Right cardiac atrium (tissue), 5 donors: Measurements from ENCODE around the gene DNAJC30. TPM values are rescaled to one million over a fixed set of nuclear protein-coding genes. Genes with fewer than 3 reads are reported as not detected.
"Not testable (repeated sequence)": the region's sequence is repeated elsewhere in the genome, so short reads cannot be mapped to it uniquely, and the experiment has no call there.

Source experiments
- ATAC-seq, 2 donors: fragments of 200-7000 bp; cut with Tn5 transposase; one replicate each; pipeline versions ENCODE4 v1.8.0 to v1.9.1; 2020; ENCODE audit warnings: moderate library complexity in 2 of 2, mild to moderate bottlenecking in 1 of 2
- DNase-seq, 3 donors: peaks; one replicate each; pipeline ENCODE4 v3.0.0-alpha.2; 2020
- H3K27ac ChIP-seq: one replicate; pipeline ENCODE4 v1.5.1; 2013; ENCODE audit warnings: mild to moderate bottlenecking, low read length, control low read depth, moderate library complexity
- H3K27me3 ChIP-seq: one replicate; pipeline ENCODE4 v1.6.1; 2013; ENCODE audit not compliant: control insufficient read depth, insufficient read depth
- H3K4me1 ChIP-seq: one replicate; pipeline ENCODE4 v1.6.1; 2013; ENCODE audit warnings: low read length; ENCODE audit not compliant: control insufficient read depth, insufficient read depth
- H3K4me3 ChIP-seq: one replicate; pipeline ENCODE4 v1.5.1; 2013; ENCODE audit warnings: low read length, control low read depth
- H3K9me3 ChIP-seq: one replicate; pipeline ENCODE4 v1.6.1; 2013; ENCODE audit warnings: low read length; ENCODE audit not compliant: control insufficient read depth
- WGBS: extraction: QIAGEN DNeasy Blood & Tissue Kit; methylation state at CpG from one replicate; pipeline ENCODE4 v1.1.7; 2013; 5-methylcytosine and 5-hydroxymethylcytosine counted together
- intact Hi-C, 4 donors: fragments of 100-400 bp; cut with DNase I; formaldehyde crosslinking; loops; one replicate each; pipeline versions ENCODE4 v1.11.0 to v1.14.0; 2022 to 2023
- polyA plus RNA-seq: library from polyadenylated mRNA; stranded (reverse); fragments of 200-250 nt; gene quantifications from one replicate; pipeline ENCODE4 v1.2.3, GENCODE V29; 2013
- total RNA-seq, 4 donors: library from RNA; stranded (reverse); fragmentation: NEBNext Ultra II Directional; extraction: Animal tissue kit (Norgen Biotek cat#: 25700); gene quantifications; one replicate each; pipeline ENCODE4 v1.2.1, GENCODE V29; 2021
- donor health status: healthy with polysubstance abuse.
- donor health status: DM: no; HTN: yes; CAD: no.
- donor health status: DM: no; HTN: no; CAD: no.
- donor health status: DM: no; HTN: yes; CAD: no; lungs with severe emphysema.
- donor health status: DM: yes; HTN: yes; CAD: no.

The DNAJC30 gene
- total and polyA plus RNA-seq, 5 donors = 14.5 to 21.1 (median 18.3) TPM

DNA sequence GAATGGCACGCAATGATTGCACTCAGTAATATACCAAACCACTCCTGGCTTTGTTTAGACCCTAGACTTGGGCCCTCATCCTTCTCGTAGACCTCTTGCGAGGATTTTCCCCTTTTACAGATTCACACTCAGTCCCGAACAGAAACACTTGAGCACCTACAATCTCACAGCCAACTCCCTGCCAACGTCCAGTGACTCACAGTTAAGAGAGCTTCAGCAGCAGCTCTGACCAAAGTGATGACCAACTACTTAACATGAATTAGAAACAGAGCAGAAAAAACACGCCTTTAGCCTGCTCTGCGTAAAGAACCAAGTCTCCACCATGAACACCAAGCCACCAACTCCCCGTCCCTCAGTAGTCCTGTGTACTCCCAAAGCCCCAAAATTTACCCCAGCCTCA, 2.2 kb downstream of the DNAJC30 start:
- no peaks in the 10 kb centered on the region for H3K27me3 ChIP-seq
- peaks cover 3% of the 10 kb centered on the region for H3K4me1 ChIP-seq
- 64% methylated on average over 8 of the region's 8 CpGs for WGBS
- H3K9me3 ChIP-seq = no peaks in the 10 kb centered on the region
- peak overlapping the region; percentile 53 for H3K27ac ChIP-seq
- intact Hi-C loops = no loop called here
- ATAC-seq (no peak), DNase-seq (no peak)
- no peak overlapping the region for H3K4me3 ChIP-seq

- no peak overlapping the region for H3K4me3 ChIP-seq
- no peak overlapping the region for H3K27ac ChIP-seq
- ATAC-seq = no peak
- no peak for DNase-seq
- peaks cover 3% of the 10 kb centered on the region for H3K4me1 ChIP-seq
- no peaks in the 10 kb centered on the region for H3K9me3 ChIP-seq
- intact Hi-C loops = no loop called here
- H3K27me3 ChIP-seq = no peaks in the 10 kb centered on the region
- WGBS = 77% methylated on average over 7 of the region's 7 CpGs
Observed at GRCh38 chr7:73680501-73680900, 2.8 kb downstream of the DNAJC30 start.

DNA sequence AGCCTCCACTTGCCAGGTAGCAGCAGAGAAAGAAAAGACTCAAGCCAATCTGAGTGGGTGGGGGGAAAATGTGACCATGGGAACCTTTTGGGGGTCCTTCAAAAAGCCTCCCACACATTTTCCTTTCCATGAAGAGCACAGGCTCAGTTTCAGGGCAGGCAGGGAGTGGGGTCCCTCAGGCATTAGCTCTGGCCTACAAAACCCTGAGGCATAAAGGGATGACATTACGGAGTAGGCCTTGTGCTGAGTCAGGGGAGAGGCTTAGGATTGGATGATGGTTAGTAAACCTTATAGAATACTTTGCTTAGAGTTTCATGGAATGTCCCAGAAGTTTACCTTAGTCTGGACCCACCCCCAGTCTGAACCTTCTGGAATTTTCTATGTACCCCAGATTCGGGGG, 3.5 kb downstream of the DNAJC30 start:
- Histone ChIP-seq H3K4me1 (peaks cover 3% of the 10 kb centered on the region), H3K27ac (no peak overlapping the region), H3K4me3 (no peak overlapping the region), H3K9me3 (no peaks in the 10 kb centered on the region), H3K27me3 (no peaks in the 10 kb centered on the region)
- intact Hi-C loops = no loop called here
- ATAC-seq (no peak), DNase-seq (no peak)
- 92% methylated on average over 2 of the region's 2 CpGs for WGBS

- peaks cover 3% of the 10 kb centered on the region for H3K4me1 ChIP-seq
- DNase-seq = peak in 1 of 3 donors; percentile 55
- H3K4me3 ChIP-seq = no peak overlapping the region
- 69% methylated on average over 6 of the region's 6 CpGs for WGBS
- H3K27ac ChIP-seq = peak overlapping the region; percentile 18
- ATAC-seq = no peak
- no peaks in the 10 kb centered on the region for H3K9me3 ChIP-seq
- H3K27me3 ChIP-seq = no peaks in the 10 kb centered on the region
- intact Hi-C loops = no loop called here
Observed at GRCh38 chr7:73678862-73679261, 4.4 kb downstream of the DNAJC30 start.

DNA sequence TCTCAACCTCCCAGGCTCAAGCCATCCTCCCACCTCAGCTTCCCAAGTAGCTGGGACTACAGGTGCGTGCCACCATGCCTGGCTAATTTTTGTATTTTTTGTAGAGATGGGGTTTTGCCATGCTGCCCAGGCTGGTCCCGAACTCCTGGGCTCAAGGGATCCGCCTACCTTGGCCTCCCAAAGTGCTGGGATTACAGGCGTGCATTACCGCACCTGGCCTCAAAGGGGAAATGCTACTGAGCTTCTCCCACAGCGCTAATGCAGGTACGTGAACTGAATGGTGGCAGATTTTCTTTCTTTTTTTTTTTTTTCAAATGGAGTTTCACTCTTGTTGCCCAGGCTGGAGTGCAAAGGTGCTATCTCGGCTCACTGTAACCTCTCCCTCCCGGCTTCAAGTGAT, 7.2 kb downstream of the DNAJC30 start:
- DNase-seq, H3K4me1 ChIP-seq, ATAC-seq, H3K27me3 ChIP-seq, H3K9me3 ChIP-seq, H3K27ac ChIP-seq, H3K4me3 ChIP-seq, intact Hi-C loops: not testable (repeated sequence)
- 80% methylated on average over 9 of the region's 9 CpGs for WGBS

DNA sequence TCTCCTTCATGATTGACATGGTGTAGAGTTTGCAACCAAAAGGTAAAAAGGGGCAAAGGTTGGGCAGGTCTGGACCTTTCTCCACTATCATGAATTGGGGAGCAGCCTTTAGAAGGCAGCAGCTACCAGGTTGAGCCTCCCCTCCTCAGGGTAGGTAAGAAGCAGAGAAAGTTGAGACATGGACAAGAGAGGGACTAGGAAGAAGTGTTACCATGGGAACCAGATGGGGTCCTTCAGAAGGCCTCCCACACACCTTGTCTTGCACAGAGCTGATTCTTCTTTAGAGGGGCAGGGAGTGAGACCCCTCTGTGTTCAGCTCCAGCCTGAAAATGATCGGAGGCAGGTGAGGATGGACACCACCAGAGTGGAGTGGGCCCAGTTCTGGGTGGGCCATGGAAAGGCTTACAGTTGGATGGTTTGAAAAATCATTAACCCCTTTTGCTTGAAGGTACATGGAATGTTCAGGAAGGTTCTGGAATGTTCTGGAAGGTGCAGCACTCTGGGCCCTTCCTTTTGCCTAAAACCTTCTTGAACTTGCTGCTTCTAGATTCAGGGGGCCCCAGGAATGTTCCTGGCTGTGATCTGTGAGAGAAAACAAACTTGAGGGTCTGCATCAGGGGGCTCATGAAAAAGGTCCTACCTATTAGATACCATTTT, 8.7 kb downstream of the DNAJC30 start:
- Histone ChIP-seq H3K9me3 (no peaks in the 10 kb centered on the region), H3K4me3 (no peak overlapping the region), H3K27ac (no peak overlapping the region), H3K27me3 (no peaks in the 10 kb centered on the region), H3K4me1 (peaks cover 2% of the 10 kb centered on the region)
- no peak for DNase-seq
- ATAC-seq = no peak
- intact Hi-C loops = no loop called here
- WGBS = 91% methylated on average over 1 of the region's 1 CpG

- no peak overlapping the region for H3K4me3 ChIP-seq
- H3K27me3 ChIP-seq = no peaks in the 10 kb centered on the region
- H3K4me1 ChIP-seq = no peaks in the 10 kb centered on the region
- intact Hi-C loops = no loop called here
- no peaks in the 10 kb centered on the region for H3K9me3 ChIP-seq
- H3K27ac ChIP-seq = no peak overlapping the region
- WGBS = 92% methylated on average over 15 of the region's 15 CpGs
- ATAC-seq (no peak), DNase-seq (no peak)
Observed at GRCh38 chr7:73671857-73672445, 11.3 kb downstream of the DNAJC30 start.

GRCh38 chr7:73671322-73671661, 12.0 kb downstream of the DNAJC30 start:
- no peaks in the 10 kb centered on the region for H3K9me3 ChIP-seq
- intact Hi-C loops = no loop called here

GRCh38 chr7:73669858-73670385, 13.3 kb downstream of the DNAJC30 start:
- Histone ChIP-seq H3K27me3 (no peaks in the 10 kb centered on the region), H3K4me3 (no peak overlapping the region), H3K27ac (no peak overlapping the region), H3K4me1 (no peaks in the 10 kb centered on the region), H3K9me3 (no peaks in the 10 kb centered on the region)
- DNase-seq (no peak), ATAC-seq (no peak)
- 85% methylated on average over 12 of the region's 12 CpGs for WGBS
- intact Hi-C loops = loop anchor here in 2 of 4 donors (10.0 kb wide), 2 partner anchors 55 to 65 kb away; no protein-coding TSS in a partner anchor

More at GRCh38 chr7:73671322-73671661, 12.0 kb downstream of the DNAJC30 start:
- no peaks in the 10 kb centered on the region for H3K27me3 ChIP-seq
- H3K27ac ChIP-seq = no peak overlapping the region
- WGBS = 45% methylated on average over 12 of the region's 12 CpGs
- no peaks in the 10 kb centered on the region for H3K4me1 ChIP-seq
- no peak overlapping the region for H3K4me3 ChIP-seq
- ATAC-seq (no peak), DNase-seq (no peak)

GRCh38 chr7:73669288-73669701, 14.0 kb downstream of the DNAJC30 start:
- 81% methylated on average over 19 of the region's 19 CpGs for WGBS
- H3K4me3 ChIP-seq = no peak overlapping the region
- DNase-seq (peak in 1 of 3 donors; percentile 37), ATAC-seq (no peak)
- no peaks in the 10 kb centered on the region for H3K4me1 ChIP-seq
- intact Hi-C loops = loop anchor here in 2 of 4 donors (10.0 kb wide), 2 partner anchors 54 to 64 kb away; no protein-coding TSS in a partner anchor
- no peaks in the 10 kb centered on the region for H3K9me3 ChIP-seq
- H3K27me3 ChIP-seq = no peaks in the 10 kb centered on the region
- H3K27ac ChIP-seq = no peak overlapping the region

DNA sequence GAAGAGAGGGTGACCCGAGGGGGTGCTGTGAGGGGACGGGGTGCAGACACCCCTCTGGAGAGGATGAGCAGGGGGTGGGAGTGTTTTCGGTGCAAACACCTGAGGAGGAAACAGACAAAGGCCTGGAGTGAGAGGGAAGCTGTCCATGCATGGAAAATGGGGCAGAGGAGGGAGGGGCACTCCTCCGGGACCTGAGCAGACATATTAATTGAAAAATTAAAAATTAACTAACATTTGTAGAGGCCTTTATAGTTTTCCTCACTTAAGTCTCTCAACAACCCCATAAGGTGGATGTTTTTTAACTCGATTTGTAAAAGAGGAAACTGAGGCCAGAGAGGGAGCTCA, 14.4 kb downstream of the DNAJC30 start:
- Histone ChIP-seq H3K4me1 (no peaks in the 10 kb centered on the region), H3K27me3 (no peaks in the 10 kb centered on the region), H3K27ac (no peak overlapping the region), H3K9me3 (no peaks in the 10 kb centered on the region), H3K4me3 (no peak overlapping the region)
- no peak for ATAC-seq
- 35% methylated on average over 5 of the region's 5 CpGs for WGBS
- peak in 1 of 3 donors; percentile 25 for DNase-seq
- intact Hi-C loops = loop anchor here in 2 of 4 donors (10.0 kb wide), 2 partner anchors 54 to 64 kb away; no protein-coding TSS in a partner anchor
